GM12892 (cell line): Measurements from ENCODE around the gene COL5A1.

Experiments used
- POLR2A ChIP-seq: IDR thresholded peaks from 2 replicates; pipeline ENCODE4 v1.6.1; 2011; ENCODE audit warnings: low read depth, low read length, control low read depth
- POLR2AphosphoS5 ChIP-seq: IDR thresholded peaks from 2 replicates; pipeline ENCODE4 v1.6.1; 2011; ENCODE audit warnings: low read depth, low read length, control low read depth

DNA sequence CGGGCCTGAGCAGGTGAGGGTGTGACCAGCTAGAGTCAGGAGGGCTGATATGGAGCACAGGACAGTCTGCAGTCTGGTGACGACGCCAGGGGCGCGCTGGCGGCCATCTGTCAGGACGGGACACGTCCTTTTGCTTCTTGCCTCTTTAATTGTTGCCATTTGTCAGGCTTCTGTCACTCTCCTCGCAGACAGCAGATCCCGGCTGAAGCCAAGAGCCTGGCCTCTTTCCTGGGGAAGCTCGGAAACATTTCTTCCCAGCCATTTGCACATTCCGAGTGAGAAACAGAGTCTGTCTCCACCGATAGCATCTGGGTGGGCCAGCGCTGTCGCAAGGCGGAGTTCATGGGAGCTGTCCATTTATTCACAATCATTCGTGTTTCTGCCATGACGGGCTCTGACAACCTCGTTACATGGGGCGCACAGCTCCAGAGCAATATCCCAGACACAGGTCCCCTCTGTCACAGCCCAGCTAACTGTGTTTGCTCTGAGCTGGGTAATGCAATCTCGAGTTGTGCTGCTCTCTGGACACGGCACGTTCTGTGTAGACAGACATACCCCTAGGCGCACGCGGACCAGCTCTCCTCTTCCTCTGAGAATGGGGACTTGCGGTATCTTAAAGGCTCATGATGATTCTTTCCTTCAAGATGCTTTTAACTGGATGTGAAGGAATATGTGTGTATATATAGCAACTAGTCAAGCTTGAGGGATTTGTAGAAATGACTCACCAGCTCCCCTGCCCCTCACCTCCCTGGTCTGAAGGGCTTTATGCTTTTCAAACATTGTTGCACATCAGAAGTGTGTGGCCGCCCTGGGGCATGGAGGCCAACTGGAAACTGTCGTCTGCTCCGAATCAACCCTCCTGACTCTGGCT, 133.7 kb downstream of the COL5A1 start:
- TF ChIP-seq POLR2AphosphoS5 (no peak), POLR2A (no peak)
